ENCODE results near the gene OXSM.

Gene OXSM

DNA sequence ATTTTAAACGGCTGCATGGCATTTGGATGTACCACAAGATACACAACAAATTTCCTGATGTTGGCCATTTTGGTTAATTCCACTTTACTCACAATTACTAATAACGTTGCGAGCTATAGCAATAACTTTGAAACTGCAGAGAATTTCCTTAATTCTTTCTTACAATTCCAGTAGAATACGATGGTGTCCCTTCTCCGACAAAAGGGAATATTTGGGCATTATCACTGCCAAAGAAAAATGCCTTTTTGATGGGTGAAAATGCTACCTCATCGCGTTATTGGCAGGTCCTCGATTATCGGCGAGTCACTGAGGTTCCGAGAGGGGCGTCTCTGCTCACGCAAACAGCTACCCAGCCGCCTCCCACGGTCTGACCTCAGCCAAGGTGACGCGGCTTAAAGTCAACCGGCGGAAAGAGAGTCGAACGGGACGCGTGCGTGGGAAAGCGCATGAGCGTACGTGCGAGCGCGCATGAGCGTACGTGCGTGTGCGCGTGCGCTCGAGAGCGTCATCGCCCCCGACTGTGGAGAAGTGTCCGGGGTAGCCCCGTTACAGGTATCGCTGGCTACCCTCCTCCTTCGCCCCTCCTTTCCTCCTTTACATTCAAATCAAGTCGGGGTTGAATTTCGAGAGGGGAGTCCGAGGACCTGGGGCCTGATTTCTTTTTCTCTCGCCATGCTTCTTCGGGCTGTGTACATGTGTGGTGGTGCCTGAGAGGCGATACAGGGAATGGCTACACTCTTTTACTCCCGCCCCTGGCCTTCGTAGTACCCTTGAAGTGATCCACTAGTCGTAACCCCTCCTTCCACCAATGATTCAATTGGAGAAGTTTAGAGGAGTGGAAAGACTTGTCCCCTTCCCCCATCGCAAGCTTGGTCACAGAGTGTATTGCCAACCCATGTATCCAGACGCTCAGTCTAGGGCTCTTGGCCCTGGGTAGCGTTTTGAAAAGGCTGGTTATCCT is at the start of gene OXSM:
OXSM (plus strand) TSS at position 495 of the 961 bp plus-strand sequence. CDS start 931 bp downstream, outside the sequence.
- peak; percentile 91 for DNase-seq

DNA sequence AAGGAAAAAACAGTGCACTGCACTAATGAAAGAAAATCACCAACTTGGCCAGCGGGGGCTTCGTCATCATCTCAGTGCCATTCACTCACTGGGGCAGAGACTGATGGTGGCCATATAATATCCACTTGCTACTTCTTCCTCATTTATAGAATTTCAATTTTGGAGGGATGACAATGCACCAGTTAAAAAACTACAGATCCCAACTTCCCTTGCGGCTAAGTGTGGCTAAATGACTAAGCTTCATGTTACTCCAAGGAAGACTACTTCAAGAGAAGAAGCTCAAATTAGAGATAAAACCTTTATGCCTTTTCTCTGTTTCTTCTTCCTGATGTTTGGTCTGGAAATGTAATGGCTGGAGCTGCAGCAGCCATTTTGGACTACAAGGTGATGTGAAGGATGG is 45.4 kb upstream of the OXSM start:
- no peak for DNase-seq

DNA sequence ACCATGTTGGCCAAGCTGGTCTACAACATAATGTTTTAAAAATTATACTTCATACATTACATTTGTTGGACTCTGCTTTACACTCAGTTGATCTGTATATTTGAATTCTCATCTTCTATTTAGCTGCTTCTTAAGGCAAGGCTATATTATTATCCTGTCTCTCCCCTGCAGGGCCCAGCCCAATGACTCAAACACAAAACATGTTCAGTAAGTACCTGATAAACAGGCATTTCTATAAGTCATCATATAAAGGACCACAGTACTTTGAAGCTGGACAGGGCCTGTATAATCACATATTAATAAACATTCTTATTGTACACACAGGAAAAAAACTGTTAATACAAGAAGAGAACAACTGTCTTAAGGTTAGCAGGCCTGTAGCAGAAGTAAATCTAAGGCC is 42.9 kb upstream of the OXSM start:
- no peak for DNase-seq

DNA sequence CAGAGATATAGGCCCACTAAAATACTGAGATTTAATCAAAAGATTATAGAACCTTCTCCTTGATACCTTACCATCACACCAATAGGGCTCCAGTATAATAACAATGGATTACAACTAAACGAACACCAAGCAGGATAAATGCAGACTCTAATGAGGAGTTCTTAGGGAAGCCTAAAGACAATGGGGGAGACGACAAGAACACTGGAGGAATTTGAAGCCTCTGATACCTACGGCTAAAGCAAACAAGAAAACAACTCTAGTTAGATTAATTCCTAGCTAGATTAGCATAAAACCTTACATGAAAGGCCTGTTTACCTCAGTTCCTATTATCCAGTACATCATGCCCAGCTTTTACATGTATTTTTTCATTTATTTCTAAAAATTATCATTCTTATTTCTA is 41.7 kb upstream of the OXSM start:
- DNase-seq = no peak

DNA sequence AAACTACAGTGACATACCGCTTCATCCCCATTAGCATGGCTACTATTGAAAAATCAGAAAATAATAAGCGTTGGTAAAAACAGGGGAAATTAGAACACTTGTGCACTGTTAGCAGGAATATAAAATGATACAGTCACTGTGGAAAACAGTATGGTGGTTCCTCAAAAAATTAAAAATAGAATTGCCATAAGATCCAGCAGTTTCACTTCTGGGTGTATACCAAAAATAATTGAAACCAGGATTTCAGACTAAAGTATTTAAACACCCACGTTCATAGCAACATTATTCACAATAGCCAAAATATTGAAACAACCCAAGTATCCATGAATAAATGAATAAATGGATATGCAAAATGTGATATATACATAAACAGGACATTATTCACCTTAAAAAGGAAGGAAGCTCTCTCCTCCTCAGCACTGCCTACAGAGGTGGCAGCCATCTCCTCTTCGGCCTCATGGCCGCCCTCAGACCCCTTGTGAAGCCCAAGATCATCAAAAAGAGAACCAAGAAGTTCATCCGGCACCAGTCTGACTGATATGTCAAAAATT is 40.8 kb upstream of the OXSM start:
- no peak for DNase-seq

DNA sequence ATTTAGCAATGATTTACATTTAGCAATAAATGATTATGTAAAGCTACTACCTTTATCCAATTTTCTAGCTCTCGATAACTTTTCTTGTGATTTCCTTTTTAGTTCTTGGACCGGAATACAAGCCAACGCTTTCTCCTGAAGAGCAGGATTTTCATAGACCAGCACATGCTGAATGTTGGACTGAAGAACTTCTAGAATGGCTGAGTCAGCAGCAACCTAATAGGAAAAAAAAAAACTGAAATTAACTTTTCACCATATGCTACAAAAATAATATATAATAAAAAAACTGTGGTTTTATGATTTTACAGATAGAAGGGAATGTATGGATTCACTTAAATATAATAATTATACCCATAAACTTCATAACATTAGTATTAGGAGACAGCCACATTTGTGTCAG is 38.8 kb upstream of the OXSM start:
- DNase-seq = no peak

DNA sequence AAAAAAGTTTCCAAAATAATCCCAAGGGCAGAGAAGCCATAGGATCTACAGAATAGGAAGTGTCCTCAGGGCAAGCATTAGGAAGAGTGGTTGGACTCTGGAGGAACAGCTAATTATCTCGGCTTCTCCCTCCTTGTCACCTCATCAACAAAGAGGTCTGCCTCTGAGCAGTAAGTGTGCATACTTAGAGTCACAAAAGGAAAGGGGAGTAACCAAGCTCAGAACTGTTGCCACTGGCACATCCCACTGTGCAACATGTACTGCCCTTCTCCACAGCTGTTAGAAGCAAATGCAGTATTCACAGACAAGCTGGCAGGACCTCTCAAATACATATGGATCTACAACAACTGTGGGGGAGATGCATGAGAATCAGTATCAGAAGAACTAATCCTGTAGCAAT is 38.2 kb upstream of the OXSM start:
- no peak for DNase-seq

DNA sequence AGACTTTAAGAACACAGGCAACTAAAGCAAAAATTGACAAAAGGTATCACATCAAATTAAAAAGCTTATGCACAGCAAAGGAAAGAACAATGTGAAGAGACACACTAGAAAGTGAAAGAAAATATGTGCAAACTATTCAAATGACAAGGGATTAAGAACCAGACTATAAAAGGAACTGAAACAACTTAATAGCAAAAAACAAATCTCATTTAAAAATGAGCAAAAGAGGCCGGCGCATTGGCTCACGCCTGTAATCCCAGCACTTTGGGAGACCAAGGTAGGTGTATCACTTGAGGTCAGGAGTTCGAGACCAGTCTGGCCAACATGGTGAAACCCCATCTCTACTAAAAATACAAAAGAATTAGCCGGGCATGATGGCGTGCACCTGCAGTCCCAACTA is 21.0 kb upstream of the OXSM start:
- DNase-seq = no peak

DNA sequence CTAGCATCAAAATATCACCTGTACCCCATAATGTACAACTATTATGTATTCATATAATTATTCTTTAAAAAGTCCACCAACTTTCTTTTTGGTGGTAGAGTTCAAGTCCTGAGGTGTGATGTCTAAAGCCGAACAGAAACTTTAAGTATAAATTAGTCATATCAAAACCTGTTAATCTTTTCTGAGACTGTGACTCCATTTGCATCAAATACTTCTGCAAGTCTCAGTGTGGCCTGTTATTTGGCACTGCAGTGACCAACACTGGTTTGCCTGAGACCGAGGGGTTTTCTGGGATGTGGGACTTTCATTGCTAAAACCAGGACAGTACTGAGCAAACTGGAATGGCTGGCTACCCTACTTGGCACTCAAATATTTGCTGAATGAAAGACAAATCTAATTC is 14.0 kb upstream of the OXSM start:
- no peak for DNase-seq

DNA sequence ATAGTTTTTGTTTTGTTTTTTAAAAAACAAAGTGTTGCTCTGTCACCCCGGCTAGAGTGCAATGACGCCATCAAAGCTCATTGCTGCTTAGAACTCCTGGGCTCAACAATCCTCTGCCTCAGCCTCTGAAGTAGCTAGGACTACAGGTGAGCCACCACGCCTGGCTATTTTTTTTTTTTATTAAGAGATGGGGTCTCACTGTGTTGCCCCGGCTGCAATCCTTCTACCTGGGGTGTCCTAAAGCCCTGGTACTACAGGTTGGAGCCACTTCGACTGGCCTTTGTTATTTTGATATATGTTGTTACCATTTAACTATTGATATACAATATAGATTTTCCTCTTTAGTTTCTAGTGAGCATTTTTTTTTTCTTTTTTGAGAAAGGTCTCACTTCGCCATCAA is 9.3 kb upstream of the OXSM start:
- DNase-seq = no peak

DNA sequence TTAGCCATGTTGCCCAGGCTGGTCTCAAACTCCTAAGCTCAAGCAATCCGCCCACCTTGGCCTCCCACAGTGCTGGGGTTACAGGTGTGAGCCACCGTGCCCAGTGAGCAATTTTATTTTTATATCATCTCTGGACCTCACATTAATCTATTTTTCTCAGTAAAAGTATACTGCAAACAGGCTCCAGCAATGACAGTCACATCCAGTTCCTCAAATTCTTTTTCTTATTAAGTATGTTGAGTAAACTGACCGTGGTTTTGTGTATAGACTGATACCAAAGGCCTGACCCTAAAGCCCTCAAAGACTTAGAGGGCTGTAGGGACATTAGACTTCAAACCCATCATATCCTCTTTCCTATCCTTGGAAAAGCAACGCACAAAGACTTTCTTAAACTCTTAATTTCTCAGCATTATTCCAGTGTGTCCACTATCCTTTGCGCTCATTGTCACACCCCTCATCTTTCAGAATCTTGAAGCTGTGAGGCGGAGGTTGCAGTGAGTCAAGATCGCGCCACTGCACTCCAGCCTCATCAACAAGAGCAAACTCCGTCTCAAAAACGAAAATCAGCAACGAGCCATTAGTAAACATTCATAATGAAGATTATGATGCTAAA is 8.6 kb upstream of the OXSM start:
- no peak for DNase-seq

DNA sequence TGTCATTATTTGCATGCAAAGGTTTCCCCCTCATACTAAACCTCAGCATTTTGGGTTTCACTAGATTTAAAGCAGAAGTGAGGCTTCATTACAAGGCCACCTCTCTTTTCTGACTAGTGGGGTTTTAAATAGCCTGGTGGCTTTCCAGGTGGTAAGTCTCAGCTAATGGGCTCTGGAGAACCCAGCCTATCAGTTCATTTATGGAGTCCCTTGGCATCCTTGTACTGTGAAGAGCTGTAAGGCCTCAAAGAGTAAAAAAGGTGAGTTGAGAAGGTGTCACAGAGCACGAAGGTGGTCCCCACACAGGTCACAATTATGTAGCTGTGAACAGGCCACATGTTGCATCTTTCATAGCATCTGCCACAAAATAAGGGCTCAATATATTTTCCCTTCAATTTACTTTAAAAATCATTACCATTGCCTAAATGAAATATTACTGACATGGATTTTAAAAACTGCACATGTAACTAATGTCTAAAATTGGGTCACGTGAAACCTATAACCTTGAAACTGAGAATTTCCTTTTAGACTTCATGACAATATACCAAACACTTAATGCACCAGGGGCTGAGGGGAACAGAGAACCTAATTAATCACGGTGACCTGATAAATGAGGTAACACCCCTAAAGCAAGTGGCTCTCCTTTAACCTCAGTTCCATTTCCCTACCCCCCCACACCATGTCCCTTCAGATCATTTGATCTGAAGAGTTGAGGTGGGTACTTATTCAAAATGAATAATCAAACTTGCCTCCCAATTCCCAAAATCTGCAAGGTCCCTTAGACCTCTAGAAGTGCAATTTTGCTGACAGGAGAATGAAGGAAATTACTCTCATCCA is 7.9 kb upstream of the OXSM start:
- no peak for DNase-seq

DNA sequence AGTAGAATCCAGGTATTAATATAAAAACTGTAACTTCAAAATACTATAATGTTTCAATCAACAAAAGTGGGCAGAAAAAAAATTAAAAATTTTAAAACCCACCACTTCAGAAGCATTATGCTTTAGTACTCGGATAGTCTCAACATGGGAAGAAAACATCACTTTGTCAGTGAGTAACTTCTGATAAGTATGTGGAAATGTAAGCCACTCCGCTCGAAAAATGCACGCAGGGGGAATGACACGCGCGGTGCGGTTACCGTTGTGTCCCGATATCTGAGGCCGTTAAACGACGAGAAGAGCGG is 7.3 kb upstream of the OXSM start:
- DNase-seq = no peak

DNA sequence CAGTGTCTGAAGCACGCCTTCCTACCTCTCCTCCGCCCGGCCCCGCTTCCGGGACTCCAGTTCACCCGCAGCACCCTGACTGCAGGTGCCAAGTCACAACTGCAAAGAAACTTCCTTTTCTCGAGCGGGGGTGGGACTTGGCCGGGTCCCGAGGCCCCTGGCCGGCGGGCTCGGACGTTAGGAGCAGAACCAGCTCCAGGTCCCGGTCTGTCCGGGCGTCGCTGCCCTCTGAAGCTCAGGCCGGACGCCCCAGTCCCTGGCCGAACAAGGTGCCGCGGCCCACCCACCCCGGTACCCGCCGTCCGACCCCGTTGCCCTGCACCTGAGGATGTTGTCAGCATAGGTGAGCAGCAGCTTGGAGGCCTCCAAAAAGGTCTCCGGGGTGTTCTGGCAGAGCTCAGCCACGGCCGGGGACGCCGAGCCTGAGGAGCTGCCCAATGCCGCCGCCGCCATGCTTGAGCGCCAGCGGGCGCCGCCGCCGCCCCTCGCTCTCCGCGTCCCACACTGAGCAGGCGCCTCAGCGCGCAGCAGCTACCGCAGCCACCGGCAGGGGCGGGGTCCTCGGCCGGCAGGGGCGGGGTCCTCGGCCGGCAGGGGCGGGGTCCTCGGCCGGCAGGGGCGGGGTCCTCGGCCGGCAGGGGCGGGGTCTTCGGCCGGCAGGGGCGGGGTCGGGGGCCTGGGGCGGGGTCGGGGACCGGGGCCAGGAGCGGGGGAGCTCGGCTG is 6.8 kb upstream of the OXSM start, which contains the start of gene NGLY1:
NGLY1 (minus strand) TSS at position 506 of the 723 bp plus-strand sequence; CDS start at position 453, 53 bp downstream.
- peak; percentile 77 for DNase-seq

DNA sequence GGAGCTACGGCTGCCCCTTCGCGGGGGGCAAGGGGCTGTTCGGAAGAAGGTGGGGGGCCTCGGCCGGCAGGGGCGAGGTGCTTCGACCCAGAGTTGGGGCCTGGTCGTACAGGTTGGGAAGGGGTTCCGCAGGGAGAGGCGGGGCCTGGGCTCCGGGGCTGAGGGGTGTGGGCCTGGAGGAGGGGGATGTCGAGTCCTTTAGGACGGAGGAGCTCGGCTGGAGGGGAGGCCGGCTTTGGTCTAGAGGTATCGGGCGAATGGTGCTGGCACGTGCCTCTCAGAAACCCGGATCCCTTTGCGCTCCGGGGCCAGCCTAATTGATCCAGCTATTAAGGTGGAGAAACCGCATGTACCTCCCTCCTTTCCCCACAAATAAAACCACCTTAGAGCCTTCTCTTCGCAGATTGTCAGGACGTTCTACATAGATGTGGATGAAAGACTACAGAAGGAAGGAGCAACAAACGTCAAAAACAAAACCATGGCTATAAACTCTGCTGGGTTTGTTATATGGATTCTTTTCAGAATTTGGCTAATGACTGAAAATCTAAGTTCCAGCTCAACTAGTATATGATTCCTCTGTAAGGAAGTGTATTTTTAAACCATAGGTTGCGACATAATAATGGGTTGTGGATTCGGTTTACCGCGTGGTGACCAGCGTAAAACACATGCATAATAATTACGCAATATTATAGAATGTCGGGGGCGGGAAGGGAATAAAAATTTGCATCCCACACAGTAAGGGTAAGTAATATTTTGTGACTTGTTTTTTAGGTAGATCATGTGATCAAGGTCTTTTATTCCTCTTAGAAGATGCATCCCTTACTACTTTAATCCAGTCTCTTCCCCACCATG is 6.0 kb upstream of the OXSM start:
- peak; percentile 78 for DNase-seq

DNA sequence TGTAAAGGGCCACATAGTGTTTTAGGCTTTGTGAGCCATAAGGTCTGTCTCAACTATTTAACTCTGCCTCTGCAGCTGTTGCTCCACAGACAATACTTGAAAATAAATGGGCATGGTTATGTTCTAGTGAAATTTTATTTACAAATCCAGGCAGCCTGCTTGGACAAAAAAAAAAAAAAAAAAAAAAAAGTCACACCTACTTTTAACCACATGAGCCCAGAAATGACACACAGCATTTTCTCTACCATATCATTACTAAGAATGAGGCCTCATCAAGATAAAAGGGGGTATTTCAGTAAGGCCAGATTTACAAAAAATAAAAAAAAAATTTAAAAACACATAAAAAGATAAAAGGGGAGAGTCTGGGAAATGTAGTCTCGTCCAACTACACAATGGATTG is 4.9 kb upstream of the OXSM start:
- DNase-seq = no peak

DNA sequence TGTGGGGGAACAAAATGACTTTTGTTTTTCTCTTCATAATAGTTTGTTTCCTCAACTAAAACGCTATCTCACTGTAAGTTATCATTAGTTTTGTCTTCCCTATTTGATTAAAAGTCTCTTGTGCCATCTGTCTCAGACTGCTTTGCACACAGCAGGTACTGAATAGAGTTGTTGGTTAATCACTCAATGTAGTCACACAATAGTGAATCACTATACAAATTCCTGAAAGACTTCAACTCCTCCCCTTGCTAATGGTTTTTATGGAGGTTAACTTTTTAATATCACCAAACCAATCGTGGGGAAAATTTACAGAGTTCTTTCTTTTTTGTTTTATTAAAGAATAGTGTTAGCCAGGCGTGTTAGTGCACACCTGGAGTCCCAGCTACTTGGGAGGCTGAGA is 4.1 kb upstream of the OXSM start:
- no peak for DNase-seq

DNA sequence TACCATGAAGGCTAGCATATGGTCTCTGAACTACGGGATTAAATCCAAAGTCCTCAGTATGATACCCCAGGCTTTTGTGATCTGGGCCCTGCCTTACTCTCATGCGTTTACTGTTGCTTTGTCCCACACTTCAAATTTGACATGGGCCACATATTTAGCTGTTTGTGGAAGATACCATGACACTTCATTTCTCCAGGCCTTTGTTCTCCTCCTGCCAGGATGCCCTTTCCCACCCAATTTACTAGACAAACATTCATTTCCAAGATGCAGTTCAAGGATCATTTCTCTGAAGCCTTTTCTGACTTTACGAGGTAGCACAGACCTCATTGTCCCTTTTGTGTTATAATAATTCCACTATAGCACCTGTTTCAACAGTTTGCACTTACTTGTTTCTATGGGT is 2.2 kb upstream of the OXSM start:
- DNase-seq = peak; percentile 7

DNA sequence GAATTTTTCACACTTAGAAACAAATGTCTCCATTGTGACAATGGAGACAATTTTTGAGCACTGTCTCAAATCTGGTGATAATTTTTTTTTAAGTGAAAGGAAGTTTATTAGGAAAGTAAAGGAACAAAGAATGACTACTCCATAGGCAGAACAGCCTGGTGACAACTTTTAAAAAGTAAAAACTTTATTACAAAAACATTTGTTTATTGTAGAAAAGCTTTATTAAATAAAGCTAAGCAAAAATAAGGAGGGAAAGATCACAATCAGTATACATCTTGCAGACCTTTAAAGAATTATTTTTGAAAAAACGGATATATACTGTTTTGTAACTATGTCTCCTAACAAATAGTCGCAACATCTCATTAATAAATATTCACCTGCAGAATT is 688 bp upstream of the OXSM start:
- DNase-seq = no peak

DNA sequence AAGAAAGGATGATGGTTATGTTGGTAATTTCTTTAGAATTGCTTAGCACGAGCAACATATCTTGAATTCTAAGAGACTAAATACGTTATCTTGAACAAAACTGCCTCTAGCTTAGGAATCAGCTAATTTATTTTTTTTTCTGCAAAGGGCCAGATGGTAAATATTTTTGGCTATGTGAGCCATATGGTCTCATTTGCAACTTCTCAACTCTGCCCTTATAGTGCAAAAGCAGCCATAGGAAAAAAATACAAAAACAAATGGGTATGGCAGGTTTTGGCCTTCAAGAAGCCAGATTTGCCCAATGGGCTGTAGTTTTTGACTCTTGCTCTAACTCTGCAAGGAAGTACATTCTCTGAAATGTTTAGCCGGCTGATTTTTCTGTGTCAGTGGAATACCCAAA is 11.9 kb downstream of the OXSM start:
- no peak for DNase-seq

DNA sequence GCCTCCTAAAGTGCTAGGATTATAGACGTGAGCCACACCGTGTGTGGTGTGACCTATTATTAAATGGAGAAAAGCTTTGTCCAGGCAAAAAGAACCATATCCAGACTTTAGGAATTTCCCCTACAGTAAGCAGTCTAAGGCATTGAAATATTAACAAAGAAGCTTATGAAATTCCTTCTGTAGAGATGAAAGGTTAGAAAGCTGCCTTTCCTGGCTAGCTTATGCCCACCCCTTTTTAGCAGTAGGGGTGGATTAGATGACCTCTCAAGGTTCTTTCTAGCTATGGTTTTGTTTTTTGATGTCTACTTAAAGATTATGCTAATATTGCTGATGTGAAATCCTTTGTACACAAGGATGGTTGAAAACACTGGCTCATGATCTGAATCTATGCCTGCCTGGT is 13.9 kb downstream of the OXSM start:
- no peak for DNase-seq

DNA sequence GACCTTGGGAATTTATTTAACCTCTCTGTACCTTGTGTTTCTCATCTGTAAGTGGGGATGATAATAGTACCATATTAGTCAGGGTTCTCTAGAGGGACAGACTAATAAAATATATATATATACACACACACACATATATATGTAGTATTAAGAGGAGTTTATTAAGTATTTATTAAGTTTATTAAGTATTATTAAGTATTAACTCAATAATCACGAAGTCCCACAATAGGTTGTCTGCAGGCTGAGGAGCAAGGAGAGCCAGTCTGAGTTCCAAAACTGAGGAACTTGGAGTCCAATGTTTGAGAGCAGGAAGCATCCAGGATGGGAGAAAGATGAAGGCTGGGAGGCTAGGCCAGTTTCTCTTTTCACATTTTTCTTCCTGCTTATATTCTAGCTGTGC is 14.8 kb downstream of the OXSM start:
- DNase-seq = peak; percentile 21

All from NCI-H82 (cell line).